GM12875 (cell line): ENCODE data around the gene NOVA2.

Experiments used
- H3K4me3 ChIP-seq: one replicate; pipeline ENCODE4 v1.5.1; 2011; ENCODE audit warnings: low read depth, low read length, control low read depth
- CTCF ChIP-seq: IDR thresholded peaks from 2 replicates; pipeline ENCODE4 v1.5.1; 2011; ENCODE audit warnings: low read depth, mild to moderate bottlenecking, control low read depth, inconsistent platforms, low read length, moderate library complexity, borderline replicate concordance; ENCODE audit not compliant: insufficient read depth

Gene NOVA2

GRCh38 chr19:45917421-45918091 lies 56.1 kb downstream of the NOVA2 start:
- TF ChIP-seq CTCF, result no peak
- H3K4me3 ChIP-seq, result no peak overlapping the region

- no peak for TF ChIP-seq CTCF
- H3K4me3 ChIP-seq, result no peak within 1 kb of the TSS
These were observed 59.5 kb downstream of the NOVA2 start, which contains the start of gene NANOS2 for GRCh38 chr19:45913874-45914830. Gene NANOS2 (minus strand): TSS chr19:45914778. CDS start chr19:45914693, 85 bp downstream.

GRCh38 chr19:45911291-45911690 lies 62.4 kb downstream of the NOVA2 start:
- no peak overlapping the region for H3K4me3 ChIP-seq
- TF ChIP-seq CTCF, result no peak

- H3K4me3 ChIP-seq, result no peak overlapping the region
- TF ChIP-seq CTCF, result no peak
These were observed 64.7 kb downstream of the NOVA2 start for GRCh38 chr19:45908956-45909355.

- no peak for TF ChIP-seq CTCF
- no peak overlapping the region for H3K4me3 ChIP-seq
These were observed 67.4 kb downstream of the NOVA2 start for GRCh38 chr19:45906221-45906620.

- TF ChIP-seq CTCF, result no peak
- no peak overlapping the region for H3K4me3 ChIP-seq
These were observed 68.7 kb downstream of the NOVA2 start for GRCh38 chr19:45905011-45905410.
